Fibroblast of skin of abdomen (primary cell): ENCODE data around the gene KLHL10.
A peak's percentile ranks its signal among the peaks of the same experiment; 100 is the strongest.
"Not testable (repeated sequence)": the region's sequence is repeated elsewhere in the genome, so short reads cannot be mapped to it uniquely, and the experiment has no call there.

Experiments
- DNase-seq: peaks from one replicate; pipeline ENCODE4 v3.0.0-alpha.2; 2013

KLHL10 gene

GRCh38 chr17:41860254-41860931 lies 22.8 kb downstream of the KLHL10 start:
- no peak for DNase-seq

- DNase-seq, result no peak
Measured at GRCh38 chr17:41863074-41863848, 25.6 kb downstream of the KLHL10 start.

- no peak for DNase-seq
Measured at GRCh38 chr17:41864498-41864835, 26.8 kb downstream of the KLHL10 start.

GRCh38 chr17:41864836-41865595 lies 27.4 kb downstream of the KLHL10 start, which contains the start of gene KLHL11:
Gene KLHL11 (minus strand): TSS chr17:41865423. CDS start chr17:41865370, 53 bp downstream.
- peak; percentile 88 for DNase-seq

GRCh38 chr17:41865596-41865893 lies 27.9 kb downstream of the KLHL10 start:
- DNase-seq, result no peak

- DNase-seq, result no peak
Measured at GRCh38 chr17:41868568-41868967, 30.9 kb downstream of the KLHL10 start.

GRCh38 chr17:41869426-41869825 lies 31.8 kb downstream of the KLHL10 start:
- no peak for DNase-seq

- no peak for DNase-seq
Measured at GRCh38 chr17:41870097-41870496, 32.5 kb downstream of the KLHL10 start.

GRCh38 chr17:41870627-41871026 lies 33.0 kb downstream of the KLHL10 start:
- DNase-seq, result no peak

GRCh38 chr17:41871789-41872188 lies 34.2 kb downstream of the KLHL10 start:
- DNase-seq, result no peak

- no peak for DNase-seq
Measured at GRCh38 chr17:41873559-41874292, 36.1 kb downstream of the KLHL10 start.

- not testable (repeated sequence) for DNase-seq
Measured at GRCh38 chr17:41874293-41874670, 36.7 kb downstream of the KLHL10 start.

GRCh38 chr17:41880130-41880529 lies 42.5 kb downstream of the KLHL10 start:
- no peak for DNase-seq

GRCh38 chr17:41882756-41883155 lies 45.1 kb downstream of the KLHL10 start:
- DNase-seq, result no peak

- DNase-seq, result no peak
Measured at GRCh38 chr17:41885733-41886132, 48.1 kb downstream of the KLHL10 start.

GRCh38 chr17:41888332-41888965 lies 50.8 kb downstream of the KLHL10 start:
- no peak for DNase-seq

GRCh38 chr17:41891135-41892020 lies 53.8 kb downstream of the KLHL10 start:
- no peak for DNase-seq

GRCh38 chr17:41892021-41892376 lies 54.4 kb downstream of the KLHL10 start:
- no peak for DNase-seq

GRCh38 chr17:41893384-41893783 lies 55.8 kb downstream of the KLHL10 start:
- no peak for DNase-seq

- DNase-seq, result peak; percentile 91
Measured at GRCh38 chr17:41894791-41895331, 57.2 kb downstream of the KLHL10 start.

GRCh38 chr17:41895617-41896016 lies 58.0 kb downstream of the KLHL10 start:
- peak; percentile 55 for DNase-seq
